Choroid plexus epithelial cell (primary cell): ENCODE data around the gene KCMF1.

Source experiments
- DNase-seq: peaks from one replicate; pipeline ENCODE4 v3.0.0-alpha.2; 2010; ENCODE audit warnings: low read depth
- H3K4me3 ChIP-seq: 2 replicates; pipeline ENCODE4 v1.5.1; 2011; ENCODE audit warnings: low read depth, mild to moderate bottlenecking, control low read depth, low read length, moderate library complexity
- CTCF ChIP-seq: conservative IDR thresholded peaks from 2 replicates; pipeline ENCODE4 v1.5.1; 2011; ENCODE audit warnings: low read depth, mild to moderate bottlenecking, control low read depth, inconsistent platforms, low read length, moderate library complexity

The KCMF1 gene

GRCh38 chr2:85064927-85065577 lies 94.1 kb downstream of the KCMF1 start:
- no peak for DNase-seq
- TF ChIP-seq CTCF, result no peak
- H3K4me3 ChIP-seq, result no peak overlapping the region

- no peak overlapping the region for H3K4me3 ChIP-seq
- TF ChIP-seq CTCF, result no peak
- DNase-seq, result no peak
Measured at GRCh38 chr2:85066006-85066740, 95.2 kb downstream of the KCMF1 start.

- peak overlapping the region; percentile 36 for H3K4me3 ChIP-seq
- peak; percentile 89 for DNase-seq
- peak; percentile 92 for TF ChIP-seq CTCF
Measured at GRCh38 chr2:85066874-85067351, 96.0 kb downstream of the KCMF1 start.

- H3K4me3 ChIP-seq, result no peak overlapping the region
Measured at GRCh38 chr2:85071096-85071495, 100.1 kb downstream of the KCMF1 start.

GRCh38 chr2:85073033-85073432 lies 102.1 kb downstream of the KCMF1 start:
- TF ChIP-seq CTCF, result no peak
- no peak for DNase-seq
- H3K4me3 ChIP-seq, result no peak overlapping the region

More at GRCh38 chr2:85071096-85071495, 100.1 kb downstream of the KCMF1 start:
- DNase-seq, result no peak
- TF ChIP-seq CTCF, result no peak

- H3K4me3 ChIP-seq, result no peak overlapping the region
- DNase-seq, result no peak
- no peak for TF ChIP-seq CTCF
Measured at GRCh38 chr2:85076618-85077274, 105.8 kb downstream of the KCMF1 start.
